ENCODE results near the gene CCNB1. TPM values are rescaled to one million over a fixed set of nuclear protein-coding genes. Genes with fewer than 3 reads are reported as not detected.
A peak's percentile ranks its signal among the peaks of the same experiment; 100 is the strongest.

CCNB1 gene
- total RNA-seq, 1 experiment from 2014 or later = 262 TPM

GRCh38 chr5:69189162-69190086 is 22.5 kb downstream of the CCNB1 start, which contains the start of gene CENPH:
Gene CENPH, plus strand, starts transcription at chr5:69189583. Its CDS starts 52 bp downstream, at chr5:69189635.
- CTCF ChIA-PET = interaction anchor here (0.6 kb wide), 3 partner anchors 26 to 49 kb away, joined by 3 to 6 read pairs (median 5); no protein-coding TSS in a partner anchor
- peaks cover 3% of the 10 kb centered on the region; the same call in 1 of the 2 replicates for H3K4me1 ChIP-seq (ENCODE audit: control insufficient read depth, insufficient read depth, low read length)
- TF ChIP-seq POLR2AphosphoS5 (IDR thresholded peaks at IDR 0.05; ENCODE audit: low read depth, low read length) = peak; percentile 94
- TF ChIP-seq, protein P1, sequence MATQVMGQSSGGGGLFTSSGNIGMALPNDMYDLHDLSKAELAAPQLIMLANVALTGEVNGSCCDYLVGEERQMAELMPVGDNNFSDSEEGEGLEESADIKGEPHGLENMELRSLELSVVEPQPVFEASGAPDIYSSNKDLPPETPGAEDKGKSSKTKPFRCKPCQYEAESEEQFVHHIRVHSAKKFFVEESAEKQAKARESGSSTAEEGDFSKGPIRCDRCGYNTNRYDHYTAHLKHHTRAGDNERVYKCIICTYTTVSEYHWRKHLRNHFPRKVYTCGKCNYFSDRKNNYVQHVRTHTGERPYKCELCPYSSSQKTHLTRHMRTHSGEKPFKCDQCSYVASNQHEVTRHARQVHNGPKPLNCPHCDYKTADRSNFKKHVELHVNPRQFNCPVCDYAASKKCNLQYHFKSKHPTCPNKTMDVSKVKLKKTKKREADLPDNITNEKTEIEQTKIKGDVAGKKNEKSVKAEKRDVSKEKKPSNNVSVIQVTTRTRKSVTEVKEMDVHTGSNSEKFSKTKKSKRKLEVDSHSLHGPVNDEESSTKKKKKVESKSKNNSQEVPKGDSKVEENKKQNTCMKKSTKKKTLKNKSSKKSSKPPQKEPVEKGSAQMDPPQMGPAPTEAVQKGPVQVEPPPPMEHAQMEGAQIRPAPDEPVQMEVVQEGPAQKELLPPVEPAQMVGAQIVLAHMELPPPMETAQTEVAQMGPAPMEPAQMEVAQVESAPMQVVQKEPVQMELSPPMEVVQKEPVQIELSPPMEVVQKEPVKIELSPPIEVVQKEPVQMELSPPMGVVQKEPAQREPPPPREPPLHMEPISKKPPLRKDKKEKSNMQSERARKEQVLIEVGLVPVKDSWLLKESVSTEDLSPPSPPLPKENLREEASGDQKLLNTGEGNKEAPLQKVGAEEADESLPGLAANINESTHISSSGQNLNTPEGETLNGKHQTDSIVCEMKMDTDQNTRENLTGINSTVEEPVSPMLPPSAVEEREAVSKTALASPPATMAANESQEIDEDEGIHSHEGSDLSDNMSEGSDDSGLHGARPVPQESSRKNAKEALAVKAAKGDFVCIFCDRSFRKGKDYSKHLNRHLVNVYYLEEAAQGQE (IDR thresholded peaks at IDR 0.05; ENCODE audit: insufficient read depth in 1 of 2, low read depth in 2 of 2, low read length in 1 of 2) = no peak
- TF ChIP-seq, protein P2, sequence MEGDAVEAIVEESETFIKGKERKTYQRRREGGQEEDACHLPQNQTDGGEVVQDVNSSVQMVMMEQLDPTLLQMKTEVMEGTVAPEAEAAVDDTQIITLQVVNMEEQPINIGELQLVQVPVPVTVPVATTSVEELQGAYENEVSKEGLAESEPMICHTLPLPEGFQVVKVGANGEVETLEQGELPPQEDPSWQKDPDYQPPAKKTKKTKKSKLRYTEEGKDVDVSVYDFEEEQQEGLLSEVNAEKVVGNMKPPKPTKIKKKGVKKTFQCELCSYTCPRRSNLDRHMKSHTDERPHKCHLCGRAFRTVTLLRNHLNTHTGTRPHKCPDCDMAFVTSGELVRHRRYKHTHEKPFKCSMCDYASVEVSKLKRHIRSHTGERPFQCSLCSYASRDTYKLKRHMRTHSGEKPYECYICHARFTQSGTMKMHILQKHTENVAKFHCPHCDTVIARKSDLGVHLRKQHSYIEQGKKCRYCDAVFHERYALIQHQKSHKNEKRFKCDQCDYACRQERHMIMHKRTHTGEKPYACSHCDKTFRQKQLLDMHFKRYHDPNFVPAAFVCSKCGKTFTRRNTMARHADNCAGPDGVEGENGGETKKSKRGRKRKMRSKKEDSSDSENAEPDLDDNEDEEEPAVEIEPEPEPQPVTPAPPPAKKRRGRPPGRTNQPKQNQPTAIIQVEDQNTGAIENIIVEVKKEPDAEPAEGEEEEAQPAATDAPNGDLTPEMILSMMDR (IDR thresholded peaks at IDR 0.05) = no peak
- peak; percentile 89 for TF ChIP-seq TCF7L2 (IDR thresholded peaks at IDR 0.05; ENCODE audit: low read depth, low read length)
- TF ChIP-seq SIN3A (IDR thresholded peaks at IDR 0.05; ENCODE audit: borderline replicate concordance, insufficient read depth, low read depth, low read length) = peak; percentile 97
- in situ Hi-C loops (cut with HindIII; ENCODE audit: low pct_unique_long_range_greater_than_20kb, low sequenced_read_pairs) = no loop called here
- H3K27ac ChIP-seq (ENCODE audit: low read length) = peak within 1 kb of the TSS; percentile 94
- DNase-seq (ENCODE audit: low read depth, low spot score) = peak; percentile 84
- H3K4me3 ChIP-seq (ENCODE audit: low read depth in 2 of 2, low read length in 2 of 2) = peak within 1 kb of the TSS; percentile 81 to 98
- no peaks in the 10 kb centered on the region for H3K9me3 ChIP-seq (ENCODE audit: control insufficient read depth, insufficient read depth, low read depth, low read length)
- intact Hi-C loops (cut with micrococcal nuclease; ENCODE audit: unreplicated experiment) = no loop called here
- no TSS peak for BruUV-seq (replicated peaks)
- H3K27me3 ChIP-seq (ENCODE audit: control insufficient read depth, insufficient read depth, low read length) = no peaks in the 10 kb centered on the region
- peak; percentile 97 for ATAC-seq
- H3K36me3 ChIP-seq (ENCODE audit: control insufficient read depth, insufficient read depth, low read length) = no peaks in the 10 kb centered on the region
- POLR2A ChIA-PET = interaction anchor here (0.6 to 1.3 kb wide), 5 partner anchors 18 to 45 kb away, joined by 3 to 10 read pairs (median 4); no protein-coding TSS in a partner anchor

- ChIA-PET CTCF (no interaction called here), POLR2A (no interaction called here)
- H3K4me3 ChIP-seq (ENCODE audit: low read depth in 2 of 2, low read length in 2 of 2) = no peak overlapping the region
- H3K27ac ChIP-seq (ENCODE audit: low read length) = no peak overlapping the region
- no TSS peak for BruUV-seq (replicated peaks)
- no peak for TF ChIP-seq SIN3A (IDR thresholded peaks at IDR 0.05; ENCODE audit: borderline replicate concordance, insufficient read depth, low read depth, low read length)
- intact Hi-C loops (cut with micrococcal nuclease; ENCODE audit: unreplicated experiment) = no loop called here
- in situ Hi-C loops (cut with HindIII; ENCODE audit: low pct_unique_long_range_greater_than_20kb, low sequenced_read_pairs) = no loop called here
- no peak for DNase-seq (ENCODE audit: low read depth, low spot score)
- no peak for ATAC-seq
- H3K4me1 ChIP-seq (ENCODE audit: control insufficient read depth, insufficient read depth, low read length) = no peaks in the 10 kb centered on the region
- peaks cover 8% of the 10 kb centered on the region; the same call in 1 of the 2 replicates for H3K36me3 ChIP-seq (ENCODE audit: control insufficient read depth, insufficient read depth, low read length)
- H3K9me3 ChIP-seq (ENCODE audit: control insufficient read depth, insufficient read depth, low read depth, low read length) = no peaks in the 10 kb centered on the region
- no peaks in the 10 kb centered on the region for H3K27me3 ChIP-seq (ENCODE audit: control insufficient read depth, insufficient read depth, low read length)
These were observed 35.5 kb downstream of the CCNB1 start for GRCh38 chr5:69202497-69202896.
